ENCODE results near the gene RAB26. TPM values are rescaled to one million over a fixed set of nuclear protein-coding genes. Genes with fewer than 3 reads are reported as not detected.

RAB26 gene
- polyA plus RNA-seq, 1 donor (not counting 4 experiments of a cell fraction or from before 2014, with no cell fraction given): 0.58 TPM

GRCh38 chr16:2184346-2184745 lies 35.9 kb downstream of the RAB26 start:
- H3K79me2 ChIP-seq (ENCODE audit: control insufficient read depth, insufficient read depth, low read length): no peaks in the 10 kb centered on the region
- no peak for TF ChIP-seq CTCF (optimal IDR thresholded peaks at IDR 0.05 in 1 of 3, IDR thresholded peaks at IDR 0.05 in 1 of 3, conservative IDR thresholded peaks at IDR 0.05 in 1 of 3; ENCODE audit: extremely low read depth in 1 of 3, insufficient read depth in 2 of 3, low read length in 3 of 3)
- no peak for TF ChIP-seq EZH2 (IDR thresholded peaks at IDR 0.05; ENCODE audit: low read length)
- H3K27ac ChIP-seq (ENCODE audit: control insufficient read depth, insufficient read depth, low read length): no peak overlapping the region
- H3K9ac ChIP-seq (ENCODE audit: control insufficient read depth, extremely low read depth, insufficient read depth, low read length): no peak overlapping the region
- no peak overlapping the region for H3K4me3 ChIP-seq (ENCODE audit: control insufficient read depth in 2 of 3, extremely low read depth in 1 of 3, insufficient read depth in 2 of 3, low read depth in 1 of 3, low read length in 3 of 3)
- peaks cover 0 to 1% of the 10 kb centered on the region in 2 experiments for H3K36me3 ChIP-seq (ENCODE audit: control insufficient read depth in 2 of 2, extremely low read depth in 1 of 2, insufficient read depth in 2 of 2, low read length in 2 of 2)
- H3K4me2 ChIP-seq (ENCODE audit: control insufficient read depth, extremely low read depth, insufficient read depth, low read depth, low read length): no peak overlapping the region
- FAIRE-seq: no peak
- H3K9me3 ChIP-seq (ENCODE audit: control insufficient read depth, low read depth, low read length): no peaks in the 10 kb centered on the region
- H3K9me1 ChIP-seq (ENCODE audit: control insufficient read depth, extremely low read depth, insufficient read depth, low read length): no peaks in the 10 kb centered on the region
- DNase-seq (ENCODE audit: low read depth, low spot score): no peak
- H3K27me3 ChIP-seq (ENCODE audit: control insufficient read depth, extremely low read depth, insufficient read depth, low read length): peaks cover 4% of the 10 kb centered on the region
- H3K4me1 ChIP-seq (ENCODE audit: control insufficient read depth, extremely low read depth, insufficient read depth, low read length): peaks cover 2% of the 10 kb centered on the region
- dilution Hi-C loops (cut with MboI; ENCODE audit: extremely low pct_ligation_motif_present, low sequenced_read_pairs): no loop called here
- H2AFZ ChIP-seq (ENCODE audit: control insufficient read depth, low read length): no peak overlapping the region
- H4K20me1 ChIP-seq (ENCODE audit: control insufficient read depth, extremely low read depth, insufficient read depth, low read length): no peaks in the 10 kb centered on the region

GRCh38 chr16:2184962-2185361 lies 36.5 kb downstream of the RAB26 start:
- H3K27ac ChIP-seq (ENCODE audit: control insufficient read depth, insufficient read depth, low read length): no peak overlapping the region
- no peaks in the 10 kb centered on the region for H4K20me1 ChIP-seq (ENCODE audit: control insufficient read depth, extremely low read depth, insufficient read depth, low read length)
- no peaks in the 10 kb centered on the region for H3K9me1 ChIP-seq (ENCODE audit: control insufficient read depth, extremely low read depth, insufficient read depth, low read length)
- FAIRE-seq (no peak), DNase-seq (ENCODE audit: low read depth, low spot score) (no peak)
- H3K4me2 ChIP-seq (ENCODE audit: control insufficient read depth, extremely low read depth, insufficient read depth, low read depth, low read length): no peak overlapping the region
- no peak overlapping the region for H2AFZ ChIP-seq (ENCODE audit: control insufficient read depth, low read length)
- H3K4me1 ChIP-seq (ENCODE audit: control insufficient read depth, extremely low read depth, insufficient read depth, low read length): no peaks in the 10 kb centered on the region
- no peak overlapping the region for H3K9ac ChIP-seq (ENCODE audit: control insufficient read depth, extremely low read depth, insufficient read depth, low read length)
- dilution Hi-C loops (cut with MboI; ENCODE audit: extremely low pct_ligation_motif_present, low sequenced_read_pairs): no loop called here
- H3K79me2 ChIP-seq (ENCODE audit: control insufficient read depth, insufficient read depth, low read length): no peaks in the 10 kb centered on the region
- TF ChIP-seq CTCF (optimal IDR thresholded peaks at IDR 0.05 in 1 of 3, IDR thresholded peaks at IDR 0.05 in 1 of 3, conservative IDR thresholded peaks at IDR 0.05 in 1 of 3; ENCODE audit: extremely low read depth in 1 of 3, insufficient read depth in 2 of 3, low read length in 3 of 3): no peak
- no peak for TF ChIP-seq EZH2 (IDR thresholded peaks at IDR 0.05; ENCODE audit: low read length)
- no peak overlapping the region for H3K4me3 ChIP-seq (ENCODE audit: control insufficient read depth in 2 of 3, extremely low read depth in 1 of 3, insufficient read depth in 2 of 3, low read depth in 1 of 3, low read length in 3 of 3)
- H3K36me3 ChIP-seq (ENCODE audit: control insufficient read depth in 2 of 2, extremely low read depth in 1 of 2, insufficient read depth in 2 of 2, low read length in 2 of 2): peaks cover 0 to 1% of the 10 kb centered on the region in 2 experiments
- peaks cover 3% of the 10 kb centered on the region for H3K27me3 ChIP-seq (ENCODE audit: control insufficient read depth, extremely low read depth, insufficient read depth, low read length)
- no peaks in the 10 kb centered on the region for H3K9me3 ChIP-seq (ENCODE audit: control insufficient read depth, low read depth, low read length)
